ENCODE data around the gene PSMB3. TPM values are rescaled to one million over a fixed set of nuclear protein-coding genes. Genes with fewer than 3 reads are reported as not detected.

PSMB3 gene
- total RNA-seq: 273 and 288 TPM in 2 replicates

GRCh38 chr17:38752308-38753070 lies at the start of gene PSMB3:
Gene PSMB3 (plus strand): TSS chr17:38752741. CDS start chr17:38752827, 86 bp downstream.
- Histone ChIP-seq H3K27me3 (ENCODE audit: control insufficient read depth, insufficient read depth, low read length) (no peaks in the 10 kb centered on the region), H3K36me3 (ENCODE audit: control insufficient read depth, insufficient read depth, low read length) (peaks cover 10% of the 10 kb centered on the region), H3K4me3 (ENCODE audit: low read depth, low read length) (peak within 1 kb of the TSS; percentile 75)
- no peak for TF ChIP-seq CTCF (IDR thresholded peaks at IDR 0.05; ENCODE audit: insufficient read depth, low read length, severe bottlenecking)
- FAIRE-seq (no peak), DNase-seq (ENCODE audit: low read depth) (peak; percentile 99)

GRCh38 chr17:38702916-38703741 lies 49.4 kb upstream of the PSMB3 start:
- peak overlapping the region; percentile 62 for H3K4me3 ChIP-seq (ENCODE audit: low read depth, low read length)
- DNase-seq (ENCODE audit: low read depth): no peak
- TF ChIP-seq CTCF (IDR thresholded peaks at IDR 0.05; ENCODE audit: insufficient read depth, low read length, severe bottlenecking): peak; percentile 0
- H3K36me3 ChIP-seq (ENCODE audit: control insufficient read depth, insufficient read depth, low read length): peaks cover 2% of the 10 kb centered on the region
- H3K27me3 ChIP-seq (ENCODE audit: control insufficient read depth, insufficient read depth, low read length): no peaks in the 10 kb centered on the region
- FAIRE-seq: no peak

DNA sequence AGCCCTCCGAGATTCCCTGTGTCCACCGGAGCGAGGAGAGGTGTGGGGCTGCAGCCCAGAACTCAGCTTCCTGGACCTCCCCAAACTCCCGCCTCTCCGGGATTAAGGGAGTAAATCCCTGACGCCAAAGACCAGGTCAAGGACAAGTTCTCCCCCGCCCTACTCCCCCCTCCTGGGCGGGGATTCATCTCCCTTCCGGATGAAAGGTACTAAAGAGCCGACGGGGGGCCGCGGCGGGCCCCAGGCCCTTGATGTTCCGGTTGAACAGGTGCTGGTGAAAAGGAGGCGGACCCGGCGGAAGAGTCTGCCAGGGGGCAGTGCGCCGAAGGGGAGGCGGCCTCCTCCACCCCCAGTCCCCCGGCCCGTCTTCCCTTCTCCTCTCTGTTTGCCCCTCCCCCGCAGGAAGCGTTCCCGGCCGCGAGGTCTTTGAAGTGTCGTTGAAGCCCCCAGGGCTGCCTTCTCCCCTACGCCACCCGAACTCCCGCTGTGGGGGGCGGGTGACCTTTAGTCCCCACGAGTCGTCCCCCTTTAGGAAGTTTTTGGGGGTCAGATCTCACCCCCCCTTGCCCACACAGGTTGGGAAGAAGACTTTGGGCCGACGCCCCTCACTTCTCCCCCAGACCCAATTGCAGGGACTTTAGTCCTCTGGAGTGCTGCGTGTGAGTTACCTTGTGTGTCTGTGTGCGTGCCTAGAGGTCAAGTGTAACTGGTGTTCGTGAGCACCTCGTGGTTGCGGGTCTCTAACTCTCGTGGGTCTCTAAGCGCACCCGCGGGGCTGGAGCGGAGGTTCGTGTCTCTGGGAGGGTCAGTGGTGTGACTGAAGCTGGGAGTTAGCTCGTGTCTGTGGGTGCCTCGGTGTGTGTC lies 48.6 kb upstream of the PSMB3 start:
- Histone ChIP-seq H3K4me3 (ENCODE audit: low read depth, low read length) (peak overlapping the region; percentile 62), H3K27me3 (ENCODE audit: control insufficient read depth, insufficient read depth, low read length) (no peaks in the 10 kb centered on the region), H3K36me3 (ENCODE audit: control insufficient read depth, insufficient read depth, low read length) (peaks cover 2% of the 10 kb centered on the region)
- no peak for TF ChIP-seq CTCF (IDR thresholded peaks at IDR 0.05; ENCODE audit: insufficient read depth, low read length, severe bottlenecking)
- FAIRE-seq (no peak), DNase-seq (ENCODE audit: low read depth) (peak; percentile 25)

- H3K27me3 ChIP-seq (ENCODE audit: control insufficient read depth, insufficient read depth, low read length): no peaks in the 10 kb centered on the region
- FAIRE-seq (no peak), DNase-seq (ENCODE audit: low read depth) (peak; percentile 33)
- H3K36me3 ChIP-seq (ENCODE audit: control insufficient read depth, insufficient read depth, low read length): peaks cover 5% of the 10 kb centered on the region
- H3K4me3 ChIP-seq (ENCODE audit: low read depth, low read length): peak within 1 kb of the TSS; percentile 62
- no peak for TF ChIP-seq CTCF (IDR thresholded peaks at IDR 0.05; ENCODE audit: insufficient read depth, low read length, severe bottlenecking)
Observed at GRCh38 chr17:38704606-38705522, 47.7 kb upstream of the PSMB3 start, which contains the start of gene MLLT6. Gene MLLT6 (plus strand): TSS chr17:38705273. CDS start chr17:38705633, 360 bp downstream.

DNA sequence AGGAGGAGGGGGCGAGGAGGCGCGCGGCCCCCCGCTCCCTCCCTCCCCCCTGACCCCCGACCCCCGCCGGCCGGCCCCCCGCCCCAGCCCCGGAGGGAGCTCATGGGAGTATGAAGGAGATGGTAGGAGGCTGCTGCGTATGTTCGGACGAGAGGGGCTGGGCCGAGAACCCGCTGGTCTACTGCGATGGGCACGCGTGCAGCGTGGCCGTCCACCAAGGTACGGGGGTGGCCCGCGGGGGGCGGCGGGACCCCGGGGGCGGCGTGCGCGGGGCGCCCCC lies 47.1 kb upstream of the PSMB3 start:
- no peak for DNase-seq (ENCODE audit: low read depth)
- TF ChIP-seq CTCF (IDR thresholded peaks at IDR 0.05; ENCODE audit: insufficient read depth, low read length, severe bottlenecking): no peak
- Histone ChIP-seq H3K4me3 (ENCODE audit: low read depth, low read length) (peak overlapping the region; percentile 62), H3K27me3 (ENCODE audit: control insufficient read depth, insufficient read depth, low read length) (no peaks in the 10 kb centered on the region), H3K36me3 (ENCODE audit: control insufficient read depth, insufficient read depth, low read length) (peaks cover 5% of the 10 kb centered on the region)
- FAIRE-seq: no peak
